H9 (cell line): ENCODE measurements around the gene NT5C. TPM values are rescaled to one million over a fixed set of nuclear protein-coding genes. Genes with fewer than 3 reads are reported as not detected.

Experiments used
- DNase-seq: peaks from one replicate; pipeline ENCODE4 v3.0.0-alpha.2; 2017
- H2AFZ ChIP-seq: one replicate; pipeline ENCODE4 v1.6.1; 2013; ENCODE audit warnings: mild to moderate bottlenecking, low read length, control low read depth, moderate library complexity
- H2AK5ac ChIP-seq: 2 replicates; pipeline ENCODE4 v1.6.1; 2013; ENCODE audit warnings: low read length, control low read depth, mixed read lengths; ENCODE audit not compliant: insufficient read length
- H2BK120ac ChIP-seq: one replicate; pipeline ENCODE4 v1.6.1; 2013; ENCODE audit warnings: low read depth, mild to moderate bottlenecking, low read length, control low read depth, inconsistent platforms; ENCODE audit not compliant: poor library complexity, severe bottlenecking
- H2BK12ac ChIP-seq: 2 replicates; pipeline ENCODE4 v1.6.1; 2013; ENCODE audit warnings: low read length, control low read depth, mixed read lengths, low read depth; ENCODE audit not compliant: insufficient read length
- H2BK15ac ChIP-seq: 2 replicates; pipeline ENCODE4 v1.6.1; 2013; ENCODE audit warnings: low read depth, low read length, control low read depth
- H2BK20ac ChIP-seq: one replicate; pipeline ENCODE4 v1.6.1; 2013; ENCODE audit warnings: low read depth, mild to moderate bottlenecking, low read length, control low read depth, inconsistent platforms; ENCODE audit not compliant: poor library complexity, severe bottlenecking
- H2BK5ac ChIP-seq: 2 replicates; pipeline ENCODE4 v1.6.1; 2013; ENCODE audit warnings: low read length, control low read depth, mixed read lengths; ENCODE audit not compliant: insufficient read length
- H3K14ac ChIP-seq: 2 replicates; pipeline ENCODE4 v1.6.1; 2013; ENCODE audit warnings: low read length, control low read depth; ENCODE audit not compliant: insufficient read depth
- H3K18ac ChIP-seq: 2 replicates; pipeline ENCODE4 v1.6.1; 2013; ENCODE audit warnings: low read depth, mild to moderate bottlenecking, mixed read lengths, low read length, control low read depth; ENCODE audit not compliant: insufficient read length
- H3K23ac ChIP-seq: 2 replicates; pipeline ENCODE4 v1.6.1; 2013; ENCODE audit warnings: low read length, control low read depth, mixed read lengths, low read depth; ENCODE audit not compliant: insufficient read length
- H3K23me2 ChIP-seq: 2 replicates; pipeline ENCODE4 v1.6.1; 2013; ENCODE audit warnings: low read depth, mild to moderate bottlenecking, mixed read lengths, low read length, control low read depth; ENCODE audit not compliant: insufficient read length, poor library complexity, severe bottlenecking
- H3K27ac ChIP-seq: 2 replicates; pipeline ENCODE4 v1.5.1; 2013; ENCODE audit warnings: low read length, control low read depth, mixed read lengths, low read depth; ENCODE audit not compliant: insufficient read length
- H3K27me3 ChIP-seq: 2 replicates; pipeline ENCODE4 v1.6.1; 2013; ENCODE audit warnings: low read length, control low read depth, inconsistent platforms; ENCODE audit not compliant: insufficient read depth
- H3K4ac ChIP-seq: 2 replicates; pipeline ENCODE4 v1.6.1; 2013; ENCODE audit warnings: low read depth, mild to moderate bottlenecking, control low read depth, inconsistent platforms, low read length, moderate library complexity
- H3K4me1 ChIP-seq: 2 replicates; pipeline ENCODE4 v1.6.1; 2013; ENCODE audit warnings: low read length, control low read depth, inconsistent platforms; ENCODE audit not compliant: insufficient read depth
- H3K4me2 ChIP-seq: 2 replicates; pipeline ENCODE4 v1.6.1; 2013; ENCODE audit warnings: low read length, control low read depth, mixed read lengths; ENCODE audit not compliant: insufficient read length, insufficient read depth
- H3K56ac ChIP-seq: 2 replicates; pipeline ENCODE4 v1.6.1; 2013; ENCODE audit warnings: low read depth, mild to moderate bottlenecking, mixed read lengths, low read length, control low read depth; ENCODE audit not compliant: insufficient read length
- H3K79me1 ChIP-seq: 2 replicates; pipeline ENCODE4 v1.6.1; 2013; ENCODE audit warnings: low read depth, mild to moderate bottlenecking, moderate library complexity, low read length, control low read depth, inconsistent platforms; ENCODE audit not compliant: insufficient read depth, poor library complexity, severe bottlenecking
- H3K79me2 ChIP-seq: 2 replicates; pipeline ENCODE4 v1.6.1; 2013; ENCODE audit warnings: low read length, control low read depth, inconsistent platforms; ENCODE audit not compliant: insufficient read depth
- H3K9ac ChIP-seq: 2 replicates; pipeline ENCODE4 v1.6.1; 2013; ENCODE audit warnings: low read length, control low read depth, mixed read lengths; ENCODE audit not compliant: insufficient read length; ENCODE audit errors: extremely low read depth
- H3K9me3 ChIP-seq: one replicate; pipeline ENCODE4 v1.6.1; 2013; ENCODE audit warnings: low read depth, low read length, inconsistent platforms; ENCODE audit not compliant: control insufficient read depth
- H3T11ph ChIP-seq: one replicate; pipeline ENCODE4 v1.6.1; 2013; ENCODE audit warnings: mild to moderate bottlenecking, low read length, control low read depth, inconsistent platforms
- H4K20me1 ChIP-seq: one replicate; pipeline ENCODE4 v1.6.1; 2013; ENCODE audit not compliant: control insufficient read depth, insufficient read length, insufficient read depth
- H4K5ac ChIP-seq: 2 replicates; pipeline ENCODE4 v1.6.1; 2013; ENCODE audit warnings: low read depth, mild to moderate bottlenecking, mixed read lengths, low read length, control low read depth; ENCODE audit not compliant: insufficient read length
- H4K8ac ChIP-seq: replicated peaks from 2 replicates; pipeline ENCODE4 v1.6.1; 2013; ENCODE audit warnings: low read length, control low read depth, mixed read lengths, low read depth; ENCODE audit not compliant: insufficient read length
- H4K91ac ChIP-seq: 2 replicates; pipeline ENCODE4 v1.6.1; 2013; ENCODE audit warnings: low read depth, mild to moderate bottlenecking, moderate library complexity, mixed read lengths, low read length, control low read depth; ENCODE audit not compliant: insufficient read length
- H3K27ac Mint-ChIP-seq, 3 experiments: 2 replicates in 2 of 3; 3 replicates in 1 of 3; pipeline ENCODE4 v1.8.0; 2020 to 2021; ENCODE audit warnings: mixed read lengths in 3 of 3, mild to moderate bottlenecking in 1 of 3, moderate library complexity in 1 of 3
- H3K27me3 Mint-ChIP-seq: 2 replicates; pipeline ENCODE4 v1.8.0; 2021; ENCODE audit warnings: low read depth, mild to moderate bottlenecking, moderate library complexity, mixed read lengths
- H3K36me3 Mint-ChIP-seq, 3 experiments: 2 replicates in 2 of 3; 3 replicates in 1 of 3; pipeline ENCODE4 v1.8.0; 2020 to 2021; ENCODE audit warnings: low read depth in 3 of 3, mixed read lengths in 3 of 3; ENCODE audit not compliant: insufficient read depth in 1 of 3
- H3K4me1 Mint-ChIP-seq, 2 experiments: 2 replicates each; pipeline ENCODE4 v1.8.0; 2020; ENCODE audit warnings: mixed read lengths in 2 of 2
- H3K4me3 Mint-ChIP-seq, 2 experiments: 2 replicates in 1 of 2; 3 replicates in 1 of 2; pipeline ENCODE4 v1.8.0; 2020 to 2021; ENCODE audit warnings: mild to moderate bottlenecking in 2 of 2, mixed read lengths in 2 of 2, moderate library complexity in 1 of 2
- H3K9me3 Mint-ChIP-seq, 2 experiments: 2 replicates in 1 of 2; 3 replicates in 1 of 2; pipeline ENCODE4 v1.8.0; 2020; ENCODE audit warnings: mild to moderate bottlenecking in 2 of 2, mixed read lengths in 2 of 2, moderate library complexity in 1 of 2
- WGBS: extraction: QIAGEN DNeasy Blood & Tissue Kit; methylation state at CpG from one replicate; pipeline ENCODE4 v1.1.7; 2013; ENCODE audit warnings: missing lambda C conversion rate, low lambda C conversion rate, mixed read lengths; ENCODE audit not compliant: insufficient read length; ENCODE audit errors: extremely low coverage; 5-methylcytosine and 5-hydroxymethylcytosine counted together
- total RNA-seq: library from RNA; stranded (reverse); gene quantifications from 2 replicates; pipeline ENCODE4 v1.2.1, GENCODE V29; 2021
- TF ChIP-seq, protein P1 (sequence below): fragments of 200-600 bp; sonication (generic); conservative IDR thresholded peaks from 3 replicates; pipeline ENCODE4 v1.8.0; 2021; ENCODE audit warnings: antibody characterized with exemption, mild to moderate bottlenecking

The NT5C gene
- total RNA-seq, 1 experiment from 2014 or later: 77.7 TPM

DNA sequence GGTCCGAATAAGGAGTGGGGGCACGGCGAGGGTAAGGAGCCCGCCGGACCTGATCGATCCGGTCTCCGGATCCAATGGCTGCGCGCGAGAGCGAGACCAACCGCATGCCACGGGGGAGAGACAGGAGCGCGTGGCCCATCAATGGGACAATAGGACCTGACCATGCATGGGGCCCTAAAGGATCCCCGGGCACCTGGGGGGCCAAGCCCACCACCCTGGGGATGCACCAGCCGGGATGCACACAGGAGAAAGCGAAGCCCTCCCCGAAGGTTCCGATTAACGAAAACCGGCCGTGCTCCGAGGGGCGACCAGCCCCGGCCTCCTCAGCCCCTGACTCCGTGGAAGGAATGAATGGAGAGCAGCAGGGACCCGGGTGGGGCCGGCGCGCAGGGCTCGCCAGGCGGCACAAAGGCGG, 22.2 kb upstream of the NT5C start:
- Histone ChIP-seq H3K79me2 (peaks cover 36% of the 10 kb centered on the region), H4K91ac (no peak overlapping the region), H4K20me1 (no peaks in the 10 kb centered on the region), H2AFZ (no peak overlapping the region), H3K23me2 (peaks cover 8% of the 10 kb centered on the region), H3K18ac (no peak overlapping the region), H2BK15ac (no peak overlapping the region), H2BK12ac (no peak overlapping the region), H3K23ac (no peak overlapping the region), H3K4me1 (no peaks in the 10 kb centered on the region), H3K27ac (no peak overlapping the region), H3K9me3 (no peaks in the 10 kb centered on the region), H3K14ac (peak overlapping the region; percentile 51), H3K56ac (no peak overlapping the region), H4K8ac (no peak overlapping the region), H2AK5ac (no peak overlapping the region), H3K9ac (peak overlapping the region; percentile 90), H3T11ph (no peak overlapping the region), H3K79me1 (no peaks in the 10 kb centered on the region), H4K5ac (no peak overlapping the region), H3K27me3 (no peaks in the 10 kb centered on the region), H3K4ac (no peak overlapping the region), H2BK120ac (no peak overlapping the region), H2BK5ac (no peak overlapping the region), H3K4me2 (peak overlapping the region; percentile 95), H2BK20ac (no peak overlapping the region)
- TF ChIP-seq, protein P1, sequence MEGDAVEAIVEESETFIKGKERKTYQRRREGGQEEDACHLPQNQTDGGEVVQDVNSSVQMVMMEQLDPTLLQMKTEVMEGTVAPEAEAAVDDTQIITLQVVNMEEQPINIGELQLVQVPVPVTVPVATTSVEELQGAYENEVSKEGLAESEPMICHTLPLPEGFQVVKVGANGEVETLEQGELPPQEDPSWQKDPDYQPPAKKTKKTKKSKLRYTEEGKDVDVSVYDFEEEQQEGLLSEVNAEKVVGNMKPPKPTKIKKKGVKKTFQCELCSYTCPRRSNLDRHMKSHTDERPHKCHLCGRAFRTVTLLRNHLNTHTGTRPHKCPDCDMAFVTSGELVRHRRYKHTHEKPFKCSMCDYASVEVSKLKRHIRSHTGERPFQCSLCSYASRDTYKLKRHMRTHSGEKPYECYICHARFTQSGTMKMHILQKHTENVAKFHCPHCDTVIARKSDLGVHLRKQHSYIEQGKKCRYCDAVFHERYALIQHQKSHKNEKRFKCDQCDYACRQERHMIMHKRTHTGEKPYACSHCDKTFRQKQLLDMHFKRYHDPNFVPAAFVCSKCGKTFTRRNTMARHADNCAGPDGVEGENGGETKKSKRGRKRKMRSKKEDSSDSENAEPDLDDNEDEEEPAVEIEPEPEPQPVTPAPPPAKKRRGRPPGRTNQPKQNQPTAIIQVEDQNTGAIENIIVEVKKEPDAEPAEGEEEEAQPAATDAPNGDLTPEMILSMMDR: no peak
- Mint-ChIP-seq H3K36me3 (peaks cover 15 to 35% (median 18%) of the 10 kb centered on the region in 3 experiments), H3K9me3 (peaks cover 0 to 8% of the 10 kb centered on the region in 2 experiments; a peak in 2 of 5 replicates), H3K4me3 (peak overlapping the region; percentile 94 to 99), H3K4me1 (peaks cover 27 to 45% of the 10 kb centered on the region in 2 experiments), H3K27ac (peak overlapping the region; percentile 81 to 96 (median 94); a peak in 6 of 7 replicates), H3K27me3 (peaks cover 2% of the 10 kb centered on the region; the same call in 1 of the 2 replicates)
- DNase-seq: no peak
- WGBS: no CpG with 5 or more reads among the region's 35 CpGs
